ENCODE data around the gene PFKFB4.

Gene PFKFB4

DNA sequence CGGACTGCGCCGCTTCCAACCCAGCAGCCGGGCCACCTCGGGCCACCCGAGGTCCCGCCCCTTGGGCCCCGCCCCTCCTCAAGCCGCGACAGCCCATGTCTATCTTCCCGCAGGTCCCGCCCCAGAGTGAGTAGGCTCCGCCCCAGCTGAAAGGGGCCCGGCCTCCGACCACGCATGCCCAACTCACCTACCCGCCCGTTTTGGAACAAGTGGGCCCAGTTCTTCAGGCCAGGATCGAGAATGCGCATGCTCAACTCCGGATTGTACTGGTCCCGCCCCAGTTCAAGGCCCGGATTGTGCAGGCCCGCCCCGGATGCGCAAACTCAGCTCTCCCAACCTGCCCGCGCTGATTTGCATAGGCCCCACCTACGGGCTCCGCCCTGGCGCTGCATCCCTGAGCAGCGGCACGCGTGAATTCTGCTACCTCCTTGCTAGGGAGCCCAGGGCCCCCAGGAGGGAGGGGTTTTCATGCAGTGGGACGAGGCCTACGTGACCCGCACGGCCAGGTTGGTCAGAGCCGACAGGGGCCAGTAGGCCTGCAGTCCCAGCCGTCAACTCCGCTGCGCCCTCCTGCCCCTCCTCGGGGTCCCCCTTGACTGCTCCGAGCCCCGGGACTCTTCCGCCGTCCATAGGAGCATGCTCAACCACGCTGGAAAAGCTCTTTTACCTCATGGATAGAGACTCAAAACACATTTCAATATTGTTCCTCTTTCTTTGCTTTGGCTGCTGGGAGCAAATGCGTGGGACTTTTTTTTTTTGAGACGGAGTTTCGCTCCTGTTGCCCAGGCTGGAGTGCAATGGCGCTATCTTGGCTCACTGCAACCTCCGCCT lies at the start of gene PFKFB4:
Gene PFKFB4, minus strand, starts transcription at position 8 of the 831 bp plus-strand sequence. CDS start 26 bp downstream, outside the sequence.
- DNase-seq = peak; percentile 92

DNA sequence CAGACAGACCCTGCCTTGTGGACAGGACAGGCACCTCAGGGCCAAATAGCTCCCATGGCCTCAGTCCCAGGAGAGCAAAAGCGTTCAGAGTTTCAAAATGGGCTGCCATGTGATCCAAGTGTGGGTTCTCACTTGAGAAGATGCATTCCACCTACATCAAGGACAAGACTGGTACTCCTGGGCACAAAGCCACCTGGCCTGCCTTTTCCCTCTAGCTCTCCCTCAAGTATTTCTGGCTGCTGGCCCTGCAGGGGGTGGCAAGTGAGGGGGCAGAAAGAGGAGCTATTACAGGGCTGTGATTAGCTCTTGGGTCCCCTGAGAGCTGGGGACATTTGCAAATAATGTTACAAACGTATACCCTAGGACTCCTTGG lies 45.0 kb upstream of the PFKFB4 start:
- DNase-seq = no peak

DNA sequence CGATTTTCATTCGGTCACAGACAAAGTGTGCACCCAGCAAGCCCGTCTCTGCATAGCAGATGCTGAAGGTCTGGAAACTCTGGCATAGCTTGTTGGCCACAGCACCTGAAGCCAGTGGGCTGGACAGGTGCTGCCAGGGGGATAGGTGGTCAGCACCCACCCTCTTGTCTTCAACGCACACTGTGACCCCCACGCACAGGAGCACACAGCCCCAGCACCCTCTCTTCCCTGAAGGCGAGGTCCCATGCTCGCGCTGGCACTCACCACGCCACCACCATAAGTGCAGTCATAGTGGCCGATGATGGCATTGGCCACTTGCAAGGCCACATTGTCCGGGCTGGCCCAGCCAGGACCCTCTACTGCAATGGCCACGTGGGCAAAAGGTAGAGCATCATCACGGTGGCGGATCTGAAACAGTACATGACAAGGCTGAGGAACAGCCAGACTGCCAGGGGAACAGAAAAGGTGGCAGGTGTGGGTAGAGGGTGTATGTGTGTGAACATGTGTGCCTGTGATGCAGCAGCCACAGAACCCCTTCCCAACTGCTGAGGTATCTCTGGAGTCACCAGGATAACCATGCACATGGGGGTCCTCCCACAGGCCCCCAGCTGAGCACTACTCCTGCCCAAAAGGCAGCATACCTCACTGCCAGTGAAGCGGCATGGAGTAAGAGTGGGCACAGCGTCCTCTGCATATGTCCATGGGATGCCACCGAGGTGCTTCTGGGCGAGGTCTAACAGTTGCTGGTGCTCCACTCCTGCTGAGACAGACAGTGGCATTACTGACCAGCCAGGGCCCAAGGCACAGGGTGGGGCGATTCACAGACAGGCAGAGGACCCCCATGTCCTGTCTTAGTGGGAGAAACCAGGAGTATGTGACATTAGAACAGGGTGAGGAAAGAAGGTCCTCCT lies 44.4 kb upstream of the PFKFB4 start:
- no peak for DNase-seq

DNA sequence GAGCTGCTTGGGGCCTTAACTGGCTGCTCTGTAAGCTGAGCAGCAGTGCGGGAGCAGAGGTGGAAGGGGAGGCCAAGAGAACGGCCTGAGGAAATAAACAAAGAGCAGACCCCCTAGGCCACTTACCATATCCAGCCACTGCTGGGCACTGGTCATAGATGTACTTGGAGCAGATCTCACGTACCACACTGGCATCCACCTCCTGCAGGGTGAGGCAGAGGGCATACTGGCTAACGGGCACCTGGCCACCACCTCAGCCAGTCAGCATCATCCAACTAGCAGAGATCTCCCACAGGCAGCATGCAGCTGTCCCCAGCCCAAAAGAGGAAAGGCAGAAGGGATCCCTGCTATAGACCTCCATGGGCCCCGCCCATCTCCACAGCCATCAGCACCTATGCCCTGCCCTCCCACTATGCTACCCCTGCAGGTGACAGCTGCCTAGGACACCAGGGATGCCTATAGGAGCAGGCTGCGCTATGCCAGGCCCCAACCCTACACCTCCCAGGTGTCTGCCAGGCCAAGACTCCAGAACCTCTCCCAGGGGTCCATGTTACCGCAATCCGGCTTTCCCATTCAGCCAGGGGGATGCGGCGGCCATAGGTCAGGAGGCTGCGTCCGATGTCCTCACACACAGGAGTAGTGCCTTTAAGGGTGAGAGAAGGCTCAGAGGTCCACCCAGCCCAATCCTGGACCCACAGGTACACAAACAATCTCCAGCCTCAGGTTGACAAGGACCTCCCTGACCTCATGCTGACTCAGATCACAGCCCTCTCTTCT lies 43.1 kb upstream of the PFKFB4 start:
- DNase-seq = no peak

DNA sequence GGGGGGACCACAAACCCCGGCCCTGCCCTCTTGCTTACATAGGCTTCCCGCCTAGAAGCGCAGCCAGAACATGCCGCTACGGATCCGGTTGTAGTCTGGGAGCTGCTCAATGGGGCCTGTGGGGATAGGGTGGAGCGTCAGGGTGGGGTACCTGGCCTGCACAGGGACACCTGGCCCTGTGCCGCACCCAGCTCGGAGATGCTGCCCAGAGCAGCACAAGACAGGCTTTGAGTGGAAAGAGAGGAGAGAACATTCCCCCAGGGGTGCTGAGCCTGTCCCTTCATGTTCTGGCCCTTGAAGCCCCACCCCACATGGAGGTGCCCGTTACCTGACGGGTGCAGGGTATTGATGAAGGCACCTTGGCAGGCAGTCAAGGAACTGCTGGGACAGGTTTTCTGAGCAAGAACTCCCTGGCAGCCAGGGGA lies 42.5 kb upstream of the PFKFB4 start:
- DNase-seq = no peak

DNA sequence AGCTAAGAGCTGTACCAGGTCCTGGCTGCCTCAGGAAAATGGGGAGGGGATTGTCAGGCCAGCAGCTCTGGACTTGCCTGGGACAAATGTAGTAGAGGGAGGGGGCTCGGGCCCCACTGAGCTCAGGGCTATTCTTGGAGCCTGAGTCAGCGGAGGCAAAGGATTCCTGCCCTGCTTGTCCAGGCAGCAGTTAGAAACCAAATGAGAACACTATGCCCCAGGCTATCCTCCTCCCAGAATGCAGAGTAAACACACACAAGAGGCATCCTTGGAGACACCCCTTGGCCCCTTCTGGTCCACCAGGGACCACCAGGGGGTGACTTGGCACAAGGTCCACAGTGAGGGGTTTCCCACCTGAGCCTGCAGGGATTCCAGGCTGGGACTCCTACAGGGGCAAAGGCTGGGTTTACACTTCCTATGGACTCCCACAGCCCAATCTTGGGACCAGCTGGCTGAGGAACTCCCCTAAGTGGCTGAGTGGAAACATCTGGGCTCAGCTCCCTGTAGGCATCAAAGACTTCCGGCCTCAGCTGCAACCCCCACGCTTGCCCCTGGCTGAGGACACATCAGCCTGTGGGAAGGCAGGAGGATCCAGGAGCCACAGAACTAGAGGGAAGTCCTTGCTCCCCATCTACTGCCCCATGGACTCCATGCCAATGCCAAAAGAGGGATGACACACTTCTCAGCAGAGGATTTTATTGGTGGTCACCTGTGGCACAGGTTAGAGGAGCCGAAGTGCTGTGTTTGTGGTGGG lies 41.9 kb upstream of the PFKFB4 start:
- DNase-seq = no peak

DNA sequence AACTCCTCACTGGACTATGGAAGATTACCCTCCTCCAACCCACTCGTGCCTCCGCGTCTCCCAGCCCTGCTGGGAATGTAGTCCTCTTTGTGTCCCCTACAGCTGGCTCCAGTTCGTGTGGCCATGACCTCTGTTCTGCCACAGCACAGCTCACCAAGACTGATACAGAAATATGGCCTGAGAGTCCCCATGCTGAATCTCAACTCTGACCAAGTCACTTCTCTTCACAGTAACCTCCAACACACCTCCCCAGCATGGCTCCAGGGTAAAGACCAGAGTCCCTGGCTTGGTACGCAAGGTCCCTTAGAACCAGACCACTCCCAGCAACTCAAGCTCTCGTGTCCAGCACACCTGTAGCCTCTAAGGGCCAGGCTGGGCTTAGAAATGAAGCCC lies 40.8 kb upstream of the PFKFB4 start:
- DNase-seq = no peak

DNA sequence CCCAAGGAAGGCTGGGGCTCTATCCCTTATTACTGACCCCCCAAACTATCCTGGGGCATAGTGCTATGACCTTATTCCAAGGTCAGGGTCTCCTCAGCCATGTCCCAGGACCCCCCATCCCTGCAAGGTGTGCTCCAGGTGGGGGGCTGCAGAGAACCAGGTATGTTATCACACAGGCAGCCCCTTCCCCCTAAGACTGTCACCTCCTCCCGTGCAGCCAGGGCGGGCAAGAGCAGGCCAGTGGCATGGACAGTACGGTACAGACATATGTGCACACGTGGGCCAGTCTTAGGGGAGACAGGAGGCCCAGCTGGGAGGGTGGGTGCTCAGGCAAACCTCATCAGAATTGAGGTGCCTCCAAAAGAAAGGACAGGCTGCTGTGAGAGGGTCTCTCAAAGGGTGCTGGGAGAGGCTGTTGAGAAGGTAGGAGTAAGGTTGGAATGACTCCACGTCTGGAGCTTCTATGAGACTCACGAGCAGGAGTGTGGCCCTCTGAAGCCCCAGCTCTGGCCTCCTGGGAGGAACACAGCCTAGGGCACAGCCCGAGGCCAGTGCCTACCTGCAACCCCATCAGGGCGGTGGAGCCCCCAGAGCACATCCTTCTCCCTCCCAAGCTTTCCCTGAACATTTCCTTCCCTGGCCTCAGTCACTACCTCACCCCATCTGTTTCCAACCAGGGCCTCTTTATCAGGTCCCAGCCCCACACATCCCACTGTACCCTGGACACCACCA lies 40.2 kb upstream of the PFKFB4 start:
- DNase-seq = no peak

DNA sequence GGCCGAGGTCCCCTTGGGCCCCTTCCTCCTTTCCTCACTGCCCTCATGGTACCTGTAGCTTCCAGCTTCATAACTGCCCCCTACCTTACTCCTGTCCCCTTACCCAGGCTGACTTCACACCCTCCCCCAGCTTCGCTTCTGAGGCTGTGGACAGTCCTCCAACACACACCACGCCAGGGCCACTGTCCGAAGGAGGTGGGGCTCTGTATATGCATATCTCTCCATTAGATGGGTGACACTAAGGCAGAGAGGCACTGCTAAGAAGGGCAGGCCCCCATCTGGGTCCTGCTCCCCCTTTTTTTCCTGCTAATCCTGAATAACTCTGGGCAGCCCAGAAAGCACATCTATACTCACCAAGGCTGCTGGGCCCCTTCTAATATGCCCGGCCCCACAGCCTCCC lies 39.6 kb upstream of the PFKFB4 start:
- DNase-seq = no peak

DNA sequence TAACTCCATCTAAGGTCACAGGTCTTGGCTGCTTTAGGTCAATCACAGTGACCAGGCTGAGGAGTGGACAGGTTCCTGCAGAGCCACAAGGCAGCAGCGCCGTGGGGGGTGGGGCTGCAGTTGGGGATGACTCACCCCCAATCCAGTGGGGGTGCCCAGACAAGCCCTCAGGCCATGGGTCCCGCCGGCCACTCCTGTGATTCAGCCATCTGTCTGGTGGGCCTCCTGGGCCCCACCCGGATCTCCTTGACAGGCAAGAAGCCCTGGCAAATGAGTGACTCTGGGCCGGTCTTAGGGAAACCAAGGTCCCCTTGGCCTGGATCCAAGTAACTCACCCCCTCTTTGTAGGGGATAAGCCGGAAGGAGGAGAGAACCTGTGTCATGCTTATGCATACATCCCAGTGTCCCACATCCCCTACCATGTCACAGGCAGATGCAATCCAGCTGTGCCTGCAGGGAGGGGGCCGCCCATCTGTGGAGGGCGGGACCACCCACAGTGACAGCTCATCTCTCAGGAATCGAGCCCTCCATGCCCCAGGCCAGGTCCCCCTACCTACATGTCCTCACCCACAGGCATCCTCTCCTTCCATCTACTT lies 39.0 kb upstream of the PFKFB4 start:
- DNase-seq = no peak

DNA sequence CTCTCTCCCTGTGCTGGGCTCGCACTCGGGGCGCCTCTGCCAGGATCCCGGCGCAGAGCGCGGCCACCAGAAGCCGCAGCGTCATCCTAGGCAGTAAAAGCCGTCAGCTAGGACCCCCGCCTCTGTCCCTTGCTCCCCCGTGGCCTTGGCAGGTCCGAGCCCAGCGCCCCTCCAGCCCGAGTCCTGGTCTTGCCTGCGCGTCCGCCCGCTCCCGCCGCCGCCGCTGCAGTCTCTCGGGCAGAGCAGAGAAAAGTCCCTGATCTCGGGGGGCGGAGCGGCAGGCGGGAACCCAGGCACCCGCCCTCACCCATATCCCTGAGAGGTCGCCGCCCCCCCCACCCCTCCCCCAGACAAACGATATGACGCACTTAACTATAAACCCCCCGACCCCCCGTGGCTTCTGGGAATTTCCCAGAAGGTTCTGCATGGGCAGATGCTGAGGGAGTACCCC lies 38.5 kb upstream of the PFKFB4 start, which contains the start of gene COL7A1:
Gene COL7A1, minus strand, starts transcription at position 255 of the 451 bp plus-strand sequence. Its CDS starts 170 bp downstream, at position 85.
- DNase-seq = no peak

DNA sequence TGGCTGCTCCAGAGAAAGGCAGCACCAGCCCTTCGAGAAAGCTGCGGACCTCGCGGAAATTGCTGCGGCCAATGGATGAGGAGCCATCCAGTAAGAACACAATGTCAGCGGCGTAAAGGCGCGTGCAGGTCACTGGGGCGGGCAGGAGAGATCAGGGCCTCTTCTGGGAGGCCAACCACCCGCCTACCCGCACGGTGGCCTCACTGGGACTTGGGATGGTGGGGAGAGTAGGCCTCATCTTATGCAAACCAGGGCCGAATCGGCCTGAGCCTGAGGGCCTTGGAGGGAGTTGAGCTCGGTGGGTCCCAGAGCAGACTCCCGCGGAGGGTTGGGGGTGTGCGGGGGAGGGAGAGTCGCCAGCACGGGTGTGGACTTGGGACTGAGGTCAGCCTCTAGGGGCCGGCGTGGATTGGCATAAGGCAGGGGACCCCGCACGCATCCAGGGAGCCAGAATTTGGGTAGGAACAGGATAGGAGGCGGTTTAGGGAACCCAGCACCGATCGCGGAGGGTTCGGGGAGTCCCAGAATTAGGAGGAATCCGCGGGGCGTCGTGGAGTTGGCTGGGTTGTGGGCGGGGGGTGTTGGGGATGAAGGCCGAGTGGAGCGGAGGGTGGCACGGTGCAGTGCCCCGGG lies 37.9 kb upstream of the PFKFB4 start:
- no peak for DNase-seq

DNA sequence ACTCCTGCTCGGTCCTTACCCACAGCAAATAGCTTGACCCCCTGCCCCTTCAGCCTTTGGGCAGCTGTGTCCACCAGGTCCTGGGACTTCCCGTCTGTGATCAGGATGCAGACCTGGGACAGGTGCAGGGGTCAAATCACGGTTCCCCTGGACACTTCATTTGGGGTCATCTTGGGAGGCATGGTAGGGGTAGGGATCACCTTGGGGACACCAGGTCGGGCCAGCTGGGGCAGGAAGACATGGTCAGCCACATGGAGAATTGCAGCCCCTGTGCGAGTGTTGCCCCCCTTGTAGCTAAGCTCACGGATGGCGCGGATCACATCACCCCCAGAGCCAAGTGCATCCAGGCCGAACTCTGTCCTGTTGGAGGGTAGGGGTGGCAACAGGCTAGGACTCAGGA lies 36.7 kb upstream of the PFKFB4 start:
- no peak for DNase-seq

DNA sequence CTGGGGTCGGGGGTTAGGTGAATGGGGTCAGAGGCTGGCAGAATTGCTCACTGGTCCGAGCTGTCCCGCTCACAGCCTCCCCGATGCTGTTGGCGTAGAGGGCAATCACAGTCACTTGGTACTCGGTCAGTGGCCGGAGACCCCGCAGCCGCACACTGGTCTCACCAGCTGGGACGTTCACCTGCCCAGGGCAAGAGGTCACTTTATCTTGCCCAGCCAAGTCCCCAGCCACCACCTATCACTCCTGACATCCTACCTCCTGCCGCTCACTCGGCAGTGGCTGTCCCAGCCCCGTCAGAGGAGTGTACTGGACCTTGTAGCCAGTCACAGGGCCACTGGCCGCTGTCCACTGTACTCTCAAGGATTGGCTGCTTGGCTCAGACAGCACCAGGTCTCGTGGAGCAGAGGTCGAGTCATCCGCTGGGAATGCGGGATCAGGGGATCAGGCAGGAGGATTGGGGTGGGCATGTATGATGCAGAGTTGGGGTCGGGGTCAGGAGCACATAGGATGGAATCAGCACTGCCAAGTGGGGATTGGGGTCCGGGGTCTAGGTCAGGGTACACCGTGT lies 36.0 kb upstream of the PFKFB4 start:
- DNase-seq = no peak

DNA sequence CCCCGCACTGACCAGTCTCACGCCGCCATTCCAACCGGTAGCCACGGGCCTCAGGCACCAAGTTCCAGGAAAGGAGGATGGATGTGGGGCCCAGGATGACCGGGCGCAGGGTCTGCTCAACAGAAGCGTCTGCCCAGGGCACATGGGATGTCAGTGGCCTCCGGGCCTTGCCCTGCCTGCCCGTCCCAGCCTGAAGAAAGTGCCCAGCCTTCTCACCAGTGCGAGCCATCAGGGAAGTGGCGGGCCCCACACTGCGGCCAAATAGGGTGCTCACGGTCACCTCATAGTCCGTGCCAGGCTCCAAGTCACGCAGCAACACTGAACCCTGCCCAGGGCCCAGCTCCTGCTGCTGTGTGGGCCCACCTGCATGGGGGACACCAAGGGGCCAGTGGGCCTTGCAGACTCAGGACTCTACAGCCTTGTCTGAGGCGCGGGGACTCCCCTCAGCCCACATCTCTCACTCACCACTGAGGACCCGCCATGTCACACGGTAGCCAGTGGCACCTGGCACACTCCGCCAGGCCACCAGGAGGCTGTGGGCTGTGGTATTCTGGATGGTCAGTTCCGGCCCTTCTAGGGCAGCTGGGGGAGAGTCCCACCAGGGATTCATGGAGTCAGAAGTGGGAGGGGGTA lies 35.4 kb upstream of the PFKFB4 start:
- no peak for DNase-seq

DNA sequence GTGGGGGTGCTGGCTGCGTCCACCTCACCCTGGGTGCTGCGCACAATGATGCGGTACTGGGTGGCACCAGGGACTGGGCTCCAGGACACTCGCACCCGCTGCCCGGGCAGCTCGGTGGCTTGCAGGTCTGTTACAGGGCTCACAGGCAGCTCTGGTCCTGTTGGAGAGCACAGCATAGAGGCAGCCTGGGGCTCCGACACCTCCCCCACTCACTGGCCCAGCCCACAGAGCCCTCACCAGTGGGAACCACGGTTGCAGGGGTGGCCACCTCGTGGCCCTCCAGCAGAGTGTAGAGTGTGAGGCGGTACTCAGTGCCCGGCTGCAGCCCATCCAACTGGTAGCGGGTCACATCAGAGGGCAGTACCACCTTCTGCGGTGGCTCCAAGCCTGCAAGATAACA lies 34.8 kb upstream of the PFKFB4 start:
- DNase-seq = no peak

DNA sequence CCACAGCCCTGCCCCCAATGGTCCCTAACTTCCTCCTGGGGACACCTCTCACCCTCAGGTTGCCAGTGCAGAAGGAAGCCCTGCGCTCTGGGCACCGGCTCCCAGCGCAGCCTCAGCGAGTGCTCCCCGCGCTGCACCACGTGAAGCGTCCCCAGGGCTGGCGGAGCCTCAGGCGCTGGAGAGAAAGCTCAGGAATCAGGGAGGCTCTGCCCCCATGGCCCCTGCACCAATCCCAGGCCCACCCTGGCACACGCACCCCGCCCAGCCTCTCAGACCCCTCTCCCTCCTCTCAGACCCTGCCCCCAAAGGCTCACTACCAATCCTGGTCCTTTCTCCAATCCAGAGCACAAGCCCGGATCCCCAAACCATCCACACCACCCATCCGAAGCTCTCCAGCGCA lies 31.6 kb upstream of the PFKFB4 start:
- no peak for DNase-seq

DNA sequence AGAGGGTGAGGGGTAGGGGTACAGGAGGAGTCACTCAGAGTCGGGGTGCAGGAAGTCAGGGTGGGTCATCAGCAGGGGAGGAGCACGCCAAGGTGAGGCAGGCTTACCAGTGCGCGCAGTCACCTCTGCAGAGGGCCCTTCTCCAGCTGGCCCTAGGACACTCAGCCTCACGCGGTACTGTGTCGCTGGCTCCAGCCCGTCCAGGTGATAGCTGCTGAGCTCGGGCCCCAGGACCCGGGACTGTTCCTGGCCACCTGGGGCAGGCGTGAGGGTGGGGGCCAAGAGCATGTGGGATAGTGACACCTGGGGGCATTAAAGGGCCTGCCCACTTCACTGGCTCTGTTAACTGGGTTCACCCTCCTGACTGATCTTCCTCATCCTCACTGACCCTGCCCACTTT lies 31.1 kb upstream of the PFKFB4 start:
- no peak for DNase-seq

DNA sequence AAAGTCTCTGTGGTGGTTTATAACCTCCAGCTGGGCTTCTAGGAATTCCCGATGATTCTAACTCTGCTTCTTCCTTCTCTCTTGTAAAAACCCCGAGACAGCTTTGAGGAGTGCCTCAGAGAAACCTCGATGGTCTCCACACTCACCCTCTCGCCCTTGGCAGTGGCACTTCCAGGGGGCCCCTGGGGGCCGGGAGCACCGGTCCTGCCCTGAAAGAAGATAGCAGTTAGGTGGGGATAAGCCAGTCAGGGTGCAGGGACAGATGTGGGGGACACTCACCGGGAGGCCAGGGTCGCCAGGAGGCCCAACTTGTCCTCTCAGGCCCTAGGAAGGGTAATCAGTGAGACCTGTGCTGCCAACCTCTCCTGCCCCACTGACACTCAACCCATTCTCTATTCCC lies 28.8 kb upstream of the PFKFB4 start:
- no peak for DNase-seq

DNA sequence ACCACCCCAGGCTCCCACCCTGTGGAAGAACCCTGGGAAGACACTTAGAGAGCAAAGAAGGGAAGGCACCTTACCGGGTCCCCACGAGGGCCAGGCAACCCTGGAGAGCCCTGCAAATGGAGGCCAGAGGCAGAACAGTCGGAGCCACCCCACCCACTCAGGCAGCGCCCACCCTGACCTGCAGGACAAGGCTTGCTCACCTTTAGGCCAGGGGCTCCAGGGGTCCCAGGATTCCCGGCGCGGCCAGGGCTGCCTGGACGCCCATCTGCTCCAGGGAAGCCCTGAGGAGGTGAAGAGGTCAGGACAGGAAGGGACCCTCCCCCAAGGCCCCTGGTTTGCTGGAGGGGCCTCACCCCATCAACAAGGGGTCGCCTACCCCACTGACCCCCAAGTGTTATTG lies 28.2 kb upstream of the PFKFB4 start:
- DNase-seq = no peak

Data from NCI-H510A treated with DMSO at 0.1 percent for 48 hours (cell line).